Measurements from ENCODE around the gene LDHA. TPM values are rescaled to one million over a fixed set of nuclear protein-coding genes. Genes with fewer than 3 reads are reported as not detected.

LDHA gene
- polyA plus RNA-seq, 1 donor (not counting 4 experiments of a cell fraction or from before 2014, with no cell fraction given), result 3,668 TPM

GRCh38 chr11:18427240-18427639 is 32.9 kb downstream of the LDHA start:
- no peak overlapping the region for H2AFZ ChIP-seq (ENCODE audit: control insufficient read depth, low read length)
- no peak overlapping the region for H3K4me3 ChIP-seq (ENCODE audit: control insufficient read depth in 2 of 3, extremely low read depth in 1 of 3, insufficient read depth in 2 of 3, low read depth in 1 of 3, low read length in 3 of 3)
- H3K4me2 ChIP-seq (ENCODE audit: control insufficient read depth, extremely low read depth, insufficient read depth, low read depth, low read length), result no peak overlapping the region
- no peak overlapping the region for H3K9ac ChIP-seq (ENCODE audit: control insufficient read depth, extremely low read depth, insufficient read depth, low read length)
- dilution Hi-C loops (cut with MboI; ENCODE audit: extremely low pct_ligation_motif_present, low sequenced_read_pairs), result no loop called here
- no peaks in the 10 kb centered on the region for H3K4me1 ChIP-seq (ENCODE audit: control insufficient read depth, extremely low read depth, insufficient read depth, low read length)
- no peak for DNase-seq (ENCODE audit: low read depth, low spot score)
- no peak for FAIRE-seq
- H3K9me1 ChIP-seq (ENCODE audit: control insufficient read depth, extremely low read depth, insufficient read depth, low read length), result no peaks in the 10 kb centered on the region
- H3K36me3 ChIP-seq (ENCODE audit: control insufficient read depth in 2 of 2, extremely low read depth in 1 of 2, insufficient read depth in 2 of 2, low read length in 2 of 2), result no peaks in the 10 kb centered on the region
- H3K27me3 ChIP-seq (ENCODE audit: control insufficient read depth, extremely low read depth, insufficient read depth, low read length), result no peaks in the 10 kb centered on the region
- no peaks in the 10 kb centered on the region for H3K9me3 ChIP-seq (ENCODE audit: control insufficient read depth, low read depth, low read length)
- no peak overlapping the region for H3K27ac ChIP-seq (ENCODE audit: control insufficient read depth, insufficient read depth, low read length)
- no peaks in the 10 kb centered on the region for H3K79me2 ChIP-seq (ENCODE audit: control insufficient read depth, insufficient read depth, low read length)
- TF ChIP-seq CTCF (optimal IDR thresholded peaks at IDR 0.05 in 1 of 3, IDR thresholded peaks at IDR 0.05 in 1 of 3, conservative IDR thresholded peaks at IDR 0.05 in 1 of 3; ENCODE audit: extremely low read depth in 1 of 3, insufficient read depth in 2 of 3, low read length in 3 of 3) (no peak), EZH2 (IDR thresholded peaks at IDR 0.05; ENCODE audit: low read length) (no peak)
- H4K20me1 ChIP-seq (ENCODE audit: control insufficient read depth, extremely low read depth, insufficient read depth, low read length), result no peaks in the 10 kb centered on the region

GRCh38 chr11:18429332-18429731 is 35.0 kb downstream of the LDHA start:
- TF ChIP-seq CTCF (optimal IDR thresholded peaks at IDR 0.05 in 1 of 3, IDR thresholded peaks at IDR 0.05 in 1 of 3, conservative IDR thresholded peaks at IDR 0.05 in 1 of 3; ENCODE audit: extremely low read depth in 1 of 3, insufficient read depth in 2 of 3, low read length in 3 of 3), result no peak
- TF ChIP-seq EZH2 (IDR thresholded peaks at IDR 0.05; ENCODE audit: low read length), result no peak
- Histone ChIP-seq H3K4me2 (ENCODE audit: control insufficient read depth, extremely low read depth, insufficient read depth, low read depth, low read length) (no peak overlapping the region), H2AFZ (ENCODE audit: control insufficient read depth, low read length) (no peak overlapping the region), H3K9me3 (ENCODE audit: control insufficient read depth, low read depth, low read length) (no peaks in the 10 kb centered on the region), H3K79me2 (ENCODE audit: control insufficient read depth, insufficient read depth, low read length) (no peaks in the 10 kb centered on the region), H3K4me1 (ENCODE audit: control insufficient read depth, extremely low read depth, insufficient read depth, low read length) (no peaks in the 10 kb centered on the region), H3K27ac (ENCODE audit: control insufficient read depth, insufficient read depth, low read length) (no peak overlapping the region), H3K36me3 (ENCODE audit: control insufficient read depth in 2 of 2, extremely low read depth in 1 of 2, insufficient read depth in 2 of 2, low read length in 2 of 2) (no peaks in the 10 kb centered on the region), H3K9ac (ENCODE audit: control insufficient read depth, extremely low read depth, insufficient read depth, low read length) (no peak overlapping the region), H3K4me3 (ENCODE audit: control insufficient read depth in 2 of 3, extremely low read depth in 1 of 3, insufficient read depth in 2 of 3, low read depth in 1 of 3, low read length in 3 of 3) (no peak overlapping the region), H3K9me1 (ENCODE audit: control insufficient read depth, extremely low read depth, insufficient read depth, low read length) (no peaks in the 10 kb centered on the region), H3K27me3 (ENCODE audit: control insufficient read depth, extremely low read depth, insufficient read depth, low read length) (no peaks in the 10 kb centered on the region), H4K20me1 (ENCODE audit: control insufficient read depth, extremely low read depth, insufficient read depth, low read length) (no peaks in the 10 kb centered on the region)
- FAIRE-seq, result no peak
- DNase-seq (ENCODE audit: low read depth, low spot score), result no peak
- dilution Hi-C loops (cut with MboI; ENCODE audit: extremely low pct_ligation_motif_present, low sequenced_read_pairs), result no loop called here

Data from keratinocyte (primary cell).